SU-DHL-6 (cell line): Measurements from ENCODE around the gene NTF3.

ENCODE experiments used
- H2AFZ ChIP-seq: fragments of 200-600 bp; sonication (generic); 2 replicates; pipeline ENCODE4 v1.6.1; 2014; ENCODE audit warnings: low read depth, mild to moderate bottlenecking, moderate library complexity, mixed read lengths, antibody characterized with exemption, low read length; ENCODE audit not compliant: severe bottlenecking
- H3F3A ChIP-seq: fragments of 200-600 bp; shearing (Covaris generic); 2 replicates; pipeline ENCODE4 v1.6.0; 2016; ENCODE audit warnings: antibody characterized with exemption, mild to moderate bottlenecking; ENCODE audit not compliant: insufficient read depth
- H3K27ac ChIP-seq: fragments of 200-600 bp; sonication (generic); 2 replicates; pipeline ENCODE4 v1.5.1; 2016; ENCODE audit warnings: low read depth, mild to moderate bottlenecking, low read length, moderate library complexity, mixed read lengths
- H3K27me3 ChIP-seq: fragments of 200-600 bp; sonication (generic), shearing (Covaris generic); 2 replicates; pipeline ENCODE4 v1.6.0; 2014; ENCODE audit warnings: mild to moderate bottlenecking, low read length
- H3K36me3 ChIP-seq: fragments of 200-600 bp; sonication (generic); 2 replicates; pipeline ENCODE4 v1.6.1; 2014; ENCODE audit warnings: mild to moderate bottlenecking, low read length, mixed read lengths
- H3K4me2 ChIP-seq: fragments of 300-600, 200-600 bp; shearing (Covaris generic), sonication (generic); 2 replicates; pipeline ENCODE4 v1.6.0; 2014; ENCODE audit warnings: low read length, low read depth, mild to moderate bottlenecking; ENCODE audit not compliant: poor library complexity, severe bottlenecking
- H3K4me3 ChIP-seq: fragments of 200-600 bp; sonication (generic); 2 replicates; pipeline ENCODE4 v1.5.1; 2014; ENCODE audit warnings: antibody characterized with exemption, low read length, mild to moderate bottlenecking, mixed read lengths; ENCODE audit not compliant: insufficient read depth, poor library complexity, severe bottlenecking
- H3K79me2 ChIP-seq: fragments of 200-600 bp; sonication (generic); 2 replicates; pipeline ENCODE4 v1.6.1; 2014; ENCODE audit warnings: mild to moderate bottlenecking, low read length, moderate library complexity; ENCODE audit not compliant: insufficient read depth
- H3K9ac ChIP-seq: fragments of 200-600 bp; sonication (generic); 2 replicates; pipeline ENCODE4 v1.7.0; 2014; ENCODE audit warnings: mild to moderate bottlenecking, low read length
- H3K9me2 ChIP-seq: fragments of 200-600 bp; sonication (generic); replicated peaks from 2 replicates; pipeline ENCODE4 v1.6.1; 2014; ENCODE audit warnings: low read length; ENCODE audit not compliant: insufficient read depth
- H3K9me3 ChIP-seq: fragments of 200-600 bp; sonication (generic); 2 replicates; pipeline ENCODE4 v1.6.1; 2014; ENCODE audit warnings: low read length, mixed read lengths; ENCODE audit not compliant: insufficient read depth
- H4K20me1 ChIP-seq: fragments of 200-600 bp; sonication (generic); 2 replicates; pipeline ENCODE4 v1.6.1; 2014; ENCODE audit warnings: low read depth, mild to moderate bottlenecking, antibody characterized with exemption, low read length, moderate library complexity, mixed read lengths
- CTCF ChIP-seq: fragments of 200-600 bp; sonication (generic); IDR thresholded peaks from one replicate; pipeline ENCODE4 v1.5.1; 2017; ENCODE audit warnings: antibody characterized with exemption, mild to moderate bottlenecking, low read length, moderate library complexity; ENCODE audit not compliant: insufficient read depth, poor library complexity, severe bottlenecking
- EZH2phosphoT487 ChIP-seq: fragments of 200-600 bp; sonication (generic), shearing (Covaris generic); conservative IDR thresholded peaks from 2 replicates; pipeline ENCODE4 v1.6.1; 2018; ENCODE audit warnings: mild to moderate bottlenecking, antibody characterized with exemption, low read length, moderate library complexity, mixed read lengths

The NTF3 gene

DNA sequence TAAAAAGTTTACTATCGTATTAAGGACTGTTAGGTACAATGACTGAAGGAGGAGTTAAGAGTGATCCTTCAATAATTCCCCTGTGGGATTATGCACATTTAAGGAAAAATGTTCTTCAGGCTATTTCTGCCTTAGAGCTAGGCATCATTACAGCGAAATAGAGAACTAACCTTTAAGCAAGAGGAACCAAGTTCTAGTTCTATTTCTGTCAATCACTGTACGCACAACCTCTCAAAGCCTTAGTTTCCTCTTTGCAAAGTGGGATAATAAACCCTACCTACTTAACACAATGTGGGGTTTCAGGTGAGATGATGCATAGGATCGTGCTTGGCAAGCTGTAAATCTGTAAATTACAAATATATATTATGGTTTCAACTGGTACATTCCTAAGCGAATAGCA, 15.4 kb downstream of the NTF3 start:
- Histone ChIP-seq H3K36me3 (no peaks in the 10 kb centered on the region), H3K27me3 (no peaks in the 10 kb centered on the region), H3K4me2 (no peak overlapping the region), H2AFZ (no peak overlapping the region), H3F3A (no peaks in the 10 kb centered on the region), H3K79me2 (no peaks in the 10 kb centered on the region), H3K9me2 (no peaks in the 10 kb centered on the region), H3K9ac (no peak overlapping the region), H4K20me1 (no peaks in the 10 kb centered on the region), H3K27ac (no peak overlapping the region), H3K4me3 (no peak overlapping the region), H3K9me3 (no peaks in the 10 kb centered on the region)
- TF ChIP-seq EZH2phosphoT487: no peak
- TF ChIP-seq CTCF: no peak

- TF ChIP-seq CTCF (no peak), EZH2phosphoT487 (no peak)
- no peaks in the 10 kb centered on the region for H3K27me3 ChIP-seq
- H3K4me3 ChIP-seq: no peak overlapping the region
- H3K79me2 ChIP-seq: no peaks in the 10 kb centered on the region
- no peaks in the 10 kb centered on the region for H3K36me3 ChIP-seq
- H3K9ac ChIP-seq: no peak overlapping the region
- no peak overlapping the region for H3K27ac ChIP-seq
- no peaks in the 10 kb centered on the region for H3K9me2 ChIP-seq
- no peaks in the 10 kb centered on the region for H3F3A ChIP-seq
- no peak overlapping the region for H3K4me2 ChIP-seq
- no peaks in the 10 kb centered on the region for H4K20me1 ChIP-seq
- no peaks in the 10 kb centered on the region for H3K9me3 ChIP-seq
- H2AFZ ChIP-seq: no peak overlapping the region
Measured at GRCh38 chr12:5451251-5451650, 19.3 kb downstream of the NTF3 start.

GRCh38 chr12:5452569-5452968, 20.7 kb downstream of the NTF3 start:
- H3K79me2 ChIP-seq: no peaks in the 10 kb centered on the region
- no peaks in the 10 kb centered on the region for H4K20me1 ChIP-seq
- H3K27ac ChIP-seq: no peak overlapping the region
- TF ChIP-seq CTCF: no peak
- no peak for TF ChIP-seq EZH2phosphoT487
- no peak overlapping the region for H2AFZ ChIP-seq
- H3K4me2 ChIP-seq: no peak overlapping the region
- H3F3A ChIP-seq: no peaks in the 10 kb centered on the region
- H3K4me3 ChIP-seq: no peak overlapping the region
- no peaks in the 10 kb centered on the region for H3K36me3 ChIP-seq
- H3K27me3 ChIP-seq: no peaks in the 10 kb centered on the region
- H3K9me2 ChIP-seq: no peaks in the 10 kb centered on the region
- H3K9me3 ChIP-seq: no peaks in the 10 kb centered on the region
- H3K9ac ChIP-seq: no peak overlapping the region

- H3K36me3 ChIP-seq: no peaks in the 10 kb centered on the region
- TF ChIP-seq EZH2phosphoT487: no peak
- H3K4me3 ChIP-seq: no peak overlapping the region
- H4K20me1 ChIP-seq: no peaks in the 10 kb centered on the region
- no peak overlapping the region for H3K9ac ChIP-seq
- H2AFZ ChIP-seq: no peak overlapping the region
- no peaks in the 10 kb centered on the region for H3K27me3 ChIP-seq
- no peak overlapping the region for H3K4me2 ChIP-seq
- no peaks in the 10 kb centered on the region for H3K79me2 ChIP-seq
- no peaks in the 10 kb centered on the region for H3K9me2 ChIP-seq
- no peaks in the 10 kb centered on the region for H3K9me3 ChIP-seq
- H3K27ac ChIP-seq: no peak overlapping the region
- no peaks in the 10 kb centered on the region for H3F3A ChIP-seq
Measured at GRCh38 chr12:5453466-5453865, 21.6 kb downstream of the NTF3 start.
